CD4-positive, alpha-beta T cell treated with Interleukin-10 for 1 hour (primary cell): ENCODE data around the gene SLC24A4.

Experiments
- DNase-seq: peaks from one replicate; pipeline ENCODE4 v3.0.0-alpha.2; 2020

The SLC24A4 gene

GRCh38 chr14:92484132-92484823 lies 161.3 kb downstream of the SLC24A4 start:
- DNase-seq = no peak

- DNase-seq = no peak
These were observed 163.9 kb downstream of the SLC24A4 start for GRCh38 chr14:92486881-92487280.

- DNase-seq = no peak
These were observed 164.7 kb downstream of the SLC24A4 start for GRCh38 chr14:92487513-92488133.

- no peak for DNase-seq
These were observed 166.7 kb downstream of the SLC24A4 start for GRCh38 chr14:92489394-92490238.

- DNase-seq = no peak
These were observed 167.4 kb downstream of the SLC24A4 start for GRCh38 chr14:92490239-92490959.

- DNase-seq = no peak
These were observed 168.8 kb downstream of the SLC24A4 start for GRCh38 chr14:92491782-92492181.

- no peak for DNase-seq
These were observed 169.3 kb downstream of the SLC24A4 start for GRCh38 chr14:92492258-92492657.

- DNase-seq = no peak
These were observed 170.1 kb downstream of the SLC24A4 start for GRCh38 chr14:92493024-92493423.

GRCh38 chr14:92493492-92493891 lies 170.5 kb downstream of the SLC24A4 start:
- no peak for DNase-seq

- DNase-seq = no peak
These were observed 171.5 kb downstream of the SLC24A4 start for GRCh38 chr14:92494512-92494911.

GRCh38 chr14:92495027-92495426 lies 172.1 kb downstream of the SLC24A4 start:
- no peak for DNase-seq

GRCh38 chr14:92496191-92496857 lies 173.4 kb downstream of the SLC24A4 start:
- no peak for DNase-seq

GRCh38 chr14:92497391-92497790 lies 174.4 kb downstream of the SLC24A4 start:
- DNase-seq = no peak

GRCh38 chr14:92499234-92499633 lies 176.3 kb downstream of the SLC24A4 start:
- no peak for DNase-seq

- no peak for DNase-seq
These were observed 177.6 kb downstream of the SLC24A4 start for GRCh38 chr14:92500491-92500941.

GRCh38 chr14:92501891-92502351 lies 179.0 kb downstream of the SLC24A4 start:
- no peak for DNase-seq

- no peak for DNase-seq
These were observed 179.7 kb downstream of the SLC24A4 start for GRCh38 chr14:92502541-92503286.

- DNase-seq = no peak
These were observed 181.0 kb downstream of the SLC24A4 start for GRCh38 chr14:92503756-92504491.

GRCh38 chr14:92505826-92506225 lies 182.9 kb downstream of the SLC24A4 start:
- DNase-seq = no peak

- DNase-seq = no peak
These were observed 183.3 kb downstream of the SLC24A4 start for GRCh38 chr14:92506231-92506630.
